OCI-LY1 (cell line): ENCODE data around the gene POLR2E.

Experiments used
- H2AFZ ChIP-seq: fragments of 200-600 bp; sonication (generic), shearing (Covaris generic); 2 replicates; pipeline ENCODE4 v1.6.0; 2014; ENCODE audit warnings: antibody characterized with exemption, mild to moderate bottlenecking, low read length
- H3F3A ChIP-seq: fragments of 200-600 bp; sonication (generic), shearing (Covaris generic); 2 replicates; pipeline ENCODE4 v1.6.0; 2014; ENCODE audit warnings: mild to moderate bottlenecking, antibody characterized with exemption, low read length, moderate library complexity; ENCODE audit not compliant: insufficient read depth
- H3K27ac ChIP-seq: fragments of 200-600 bp; sonication (generic); 2 replicates; pipeline ENCODE4 v1.5.1; 2014; ENCODE audit warnings: low read length, mixed run types, mild to moderate bottlenecking, low read depth; ENCODE audit not compliant: poor library complexity, severe bottlenecking
- H3K27me3 ChIP-seq: fragments of 200-600 bp; sonication (generic); 2 replicates; pipeline ENCODE4 v1.6.0; 2014; ENCODE audit warnings: antibody characterized with exemption, mild to moderate bottlenecking, low read length, moderate library complexity; ENCODE audit not compliant: insufficient read depth
- H3K36me3 ChIP-seq: fragments of 200-600 bp; sonication (generic); 2 replicates; pipeline ENCODE4 v1.6.1; 2014; ENCODE audit warnings: mild to moderate bottlenecking, antibody characterized with exemption, low read length, moderate library complexity, mixed read lengths; ENCODE audit not compliant: insufficient read depth
- H3K4me1 ChIP-seq: fragments of 200-600 bp; sonication (generic); 2 replicates; pipeline ENCODE4 v1.5.1; 2014; ENCODE audit warnings: mild to moderate bottlenecking, low read length, moderate library complexity; ENCODE audit not compliant: insufficient read depth, severe bottlenecking
- H3K4me2 ChIP-seq: fragments of 200-600 bp; sonication (generic), shearing (Covaris generic); 2 replicates; pipeline ENCODE4 v1.6.1; 2014; ENCODE audit warnings: low read length
- H3K4me3 ChIP-seq: fragments of 200-600 bp; sonication (generic); 2 replicates; pipeline ENCODE4 v1.5.1; 2014; ENCODE audit warnings: low read length, low read depth, mild to moderate bottlenecking, mixed read lengths; ENCODE audit not compliant: poor library complexity, severe bottlenecking
- H3K79me2 ChIP-seq: fragments of 200-600 bp; shearing (Covaris generic); 2 replicates; pipeline ENCODE4 v1.6.1; 2016; ENCODE audit warnings: mixed run types, low read length, mixed read lengths; ENCODE audit not compliant: insufficient read depth
- H3K9ac ChIP-seq: fragments of 200-600 bp; sonication (generic), shearing (Covaris generic); 2 replicates; pipeline ENCODE4 v1.6.1; 2014; ENCODE audit warnings: mild to moderate bottlenecking, low read length, mixed read lengths
- H3K9me2 ChIP-seq: fragments of 200-600 bp; sonication (generic), shearing (Covaris generic); 2 replicates; pipeline ENCODE4 v1.6.1; 2014; ENCODE audit warnings: low read depth, mild to moderate bottlenecking, low read length, mixed read lengths
- H3K9me3 ChIP-seq: fragments of 200-600 bp; shearing (Covaris generic); 2 replicates; pipeline ENCODE4 v1.6.1; 2014; ENCODE audit warnings: low read length, mixed read lengths
- H4K20me1 ChIP-seq: fragments of 200-600 bp; sonication (generic), shearing (Covaris generic); 2 replicates; pipeline ENCODE4 v1.6.0; 2016; ENCODE audit warnings: mild to moderate bottlenecking, low read length; ENCODE audit not compliant: insufficient read depth
- EZH2 ChIP-seq: fragments of 200-600 bp; sonication (generic), shearing (Covaris generic); IDR thresholded peaks from 2 replicates; pipeline ENCODE4 v1.8.0; 2017; ENCODE audit warnings: borderline replicate concordance, mixed run types, mild to moderate bottlenecking, antibody characterized with exemption, low read length, moderate library complexity, mixed read lengths
- TF ChIP-seq, protein P1 (sequence below): fragments of 200-600 bp; sonication (generic), shearing (Covaris generic); IDR thresholded peaks from 2 replicates; pipeline ENCODE4 v1.5.1; 2017; ENCODE audit warnings: mild to moderate bottlenecking, antibody characterized with exemption, low read length, moderate library complexity, mixed read lengths

The POLR2E gene

GRCh38 chr19:1101337-1101698, 6.1 kb upstream of the POLR2E start:
- H3K4me1 ChIP-seq = peaks cover 35% of the 10 kb centered on the region
- H3F3A ChIP-seq = no peaks in the 10 kb centered on the region
- H4K20me1 ChIP-seq = no peaks in the 10 kb centered on the region
- no peak overlapping the region for H2AFZ ChIP-seq
- no peaks in the 10 kb centered on the region for H3K9me3 ChIP-seq
- H3K4me3 ChIP-seq = no peak overlapping the region
- H3K36me3 ChIP-seq = peaks cover 5% of the 10 kb centered on the region; the same call in 1 of the 2 replicates
- TF ChIP-seq, protein P1, sequence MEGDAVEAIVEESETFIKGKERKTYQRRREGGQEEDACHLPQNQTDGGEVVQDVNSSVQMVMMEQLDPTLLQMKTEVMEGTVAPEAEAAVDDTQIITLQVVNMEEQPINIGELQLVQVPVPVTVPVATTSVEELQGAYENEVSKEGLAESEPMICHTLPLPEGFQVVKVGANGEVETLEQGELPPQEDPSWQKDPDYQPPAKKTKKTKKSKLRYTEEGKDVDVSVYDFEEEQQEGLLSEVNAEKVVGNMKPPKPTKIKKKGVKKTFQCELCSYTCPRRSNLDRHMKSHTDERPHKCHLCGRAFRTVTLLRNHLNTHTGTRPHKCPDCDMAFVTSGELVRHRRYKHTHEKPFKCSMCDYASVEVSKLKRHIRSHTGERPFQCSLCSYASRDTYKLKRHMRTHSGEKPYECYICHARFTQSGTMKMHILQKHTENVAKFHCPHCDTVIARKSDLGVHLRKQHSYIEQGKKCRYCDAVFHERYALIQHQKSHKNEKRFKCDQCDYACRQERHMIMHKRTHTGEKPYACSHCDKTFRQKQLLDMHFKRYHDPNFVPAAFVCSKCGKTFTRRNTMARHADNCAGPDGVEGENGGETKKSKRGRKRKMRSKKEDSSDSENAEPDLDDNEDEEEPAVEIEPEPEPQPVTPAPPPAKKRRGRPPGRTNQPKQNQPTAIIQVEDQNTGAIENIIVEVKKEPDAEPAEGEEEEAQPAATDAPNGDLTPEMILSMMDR = no peak
- TF ChIP-seq EZH2 = no peak
- peak overlapping the region; percentile 18; the same call in 1 of the 2 replicates for H3K4me2 ChIP-seq
- H3K79me2 ChIP-seq = no peaks in the 10 kb centered on the region
- H3K27me3 ChIP-seq = no peaks in the 10 kb centered on the region
- H3K9me2 ChIP-seq = no peaks in the 10 kb centered on the region
- H3K9ac ChIP-seq = no peak overlapping the region; the same call in 1 of the 2 replicates
- peak overlapping the region; percentile 66 for H3K27ac ChIP-seq

- H3K4me2 ChIP-seq = no peak overlapping the region
- no peaks in the 10 kb centered on the region for H3K9me2 ChIP-seq
- no peaks in the 10 kb centered on the region for H3K27me3 ChIP-seq
- no peak overlapping the region for H3K27ac ChIP-seq
- H3F3A ChIP-seq = no peaks in the 10 kb centered on the region
- no peak overlapping the region for H2AFZ ChIP-seq
- peaks cover 4% of the 10 kb centered on the region; the same call in 1 of the 2 replicates for H3K36me3 ChIP-seq
- no peaks in the 10 kb centered on the region for H3K9me3 ChIP-seq
- no peak overlapping the region for H3K9ac ChIP-seq
- TF ChIP-seq EZH2 = no peak
- TF ChIP-seq, protein P1 = no peak
- peaks cover 39% of the 10 kb centered on the region for H3K4me1 ChIP-seq
- peaks cover 12% of the 10 kb centered on the region for H3K79me2 ChIP-seq
- H3K4me3 ChIP-seq = no peak overlapping the region
- H4K20me1 ChIP-seq = no peaks in the 10 kb centered on the region
These were observed 3.2 kb upstream of the POLR2E start for GRCh38 chr19:1098177-1099051.

GRCh38 chr19:1097810-1098176, 2.6 kb upstream of the POLR2E start:
- Histone ChIP-seq H3K4me1 (peaks cover 40% of the 10 kb centered on the region), H3K9me3 (no peaks in the 10 kb centered on the region), H3F3A (no peaks in the 10 kb centered on the region), H3K4me3 (no peak overlapping the region), H4K20me1 (no peaks in the 10 kb centered on the region), H3K27ac (no peak overlapping the region), H3K4me2 (no peak overlapping the region), H3K36me3 (peaks cover 9% of the 10 kb centered on the region; the same call in 1 of the 2 replicates), H3K9me2 (no peaks in the 10 kb centered on the region), H2AFZ (no peak overlapping the region), H3K27me3 (no peaks in the 10 kb centered on the region), H3K9ac (no peak overlapping the region), H3K79me2 (peaks cover 12% of the 10 kb centered on the region)
- TF ChIP-seq, protein P1 = no peak
- TF ChIP-seq EZH2 = no peak
